IMR-90 (cell line): ENCODE measurements around the gene IL1RAP. TPM values are rescaled to one million over a fixed set of nuclear protein-coding genes. Genes with fewer than 3 reads are reported as not detected.
A peak's percentile ranks its signal among the peaks of the same experiment; 100 is the strongest.

Experiments
- ATAC-seq: fragments of 200-7000 bp; cut with Tn5 transposase; 2 replicates; pipeline ENCODE4 v1.9.1; 2020; ENCODE audit warnings: low read depth, mild to moderate bottlenecking, moderate library complexity
- BruUV-seq: library from RNA; stranded (reverse); fragments of 400-500 nt; replicated peaks from 2 replicates; lab custom pipeline; 2021; lab: Mats Ljungman, UMichigan
- CTCF ChIA-PET: fragments of 300-600 bp; formaldehyde crosslinking; extraction: SDS; loops from one replicate; lab custom pipeline; 2021; ENCODE audit warnings: antibody characterized with exemption; lab: Yijun Ruan, JAX
- POLR2A ChIA-PET: fragments of 300-600 bp; sonication (Branson Sonifier 250); formaldehyde crosslinking; loops from one replicate; lab custom pipeline; 2022; ENCODE audit warnings: antibody characterized with exemption; ENCODE audit not compliant: unreplicated experiment; lab: Charles Lee
- DNase-seq: peaks from one replicate; pipeline ENCODE4 v3.0.0; 2013
- H2AFZ ChIP-seq: replicated peaks from 2 replicates; pipeline ENCODE3; 2013; ENCODE audit warnings: low read length, mild to moderate bottlenecking; ENCODE audit not compliant: poor library complexity
- H2AK5ac ChIP-seq: 2 replicates; pipeline ENCODE4 v1.6.1; 2013; ENCODE audit warnings: low read depth, low read length, inconsistent platforms
- H2AK9ac ChIP-seq: replicated peaks from 2 replicates; pipeline ENCODE3; 2013; ENCODE audit warnings: mild to moderate bottlenecking, low read depth, low read length, moderate library complexity; ENCODE audit not compliant: poor library complexity
- H2BK120ac ChIP-seq: 2 replicates; pipeline ENCODE4 v1.6.1; 2013; ENCODE audit warnings: low read depth, low read length, inconsistent platforms
- H2BK15ac ChIP-seq: 3 replicates; pipeline ENCODE4 v1.6.1; 2013; ENCODE audit warnings: low read depth, low read length, inconsistent platforms
- H2BK20ac ChIP-seq: 2 replicates; pipeline ENCODE4 v1.6.1; 2013; ENCODE audit warnings: low read depth, mild to moderate bottlenecking, inconsistent platforms, low read length, moderate library complexity
- H2BK5ac ChIP-seq: 2 replicates; pipeline ENCODE4 v1.6.1; 2013; ENCODE audit warnings: mild to moderate bottlenecking, low read depth, low read length, inconsistent platforms; ENCODE audit not compliant: poor library complexity, severe bottlenecking
- H3K14ac ChIP-seq: replicated peaks from 2 replicates; pipeline ENCODE4 v1.6.1; 2013; ENCODE audit warnings: low read depth, low read length, inconsistent platforms
- H3K18ac ChIP-seq: 2 replicates; pipeline ENCODE4 v1.6.1; 2013; ENCODE audit warnings: low read depth, low read length, control low read depth
- H3K23ac ChIP-seq: 2 replicates; pipeline ENCODE4 v1.6.1; 2013; ENCODE audit warnings: low read depth, low read length, inconsistent platforms
- H3K27ac ChIP-seq: 2 replicates; pipeline ENCODE4 v1.5.1; 2013; ENCODE audit warnings: mild to moderate bottlenecking, control low read depth, low read length; ENCODE audit not compliant: insufficient read depth
- H3K27me3 ChIP-seq: 2 replicates; pipeline ENCODE4 v1.6.1; 2013; ENCODE audit warnings: low read length; ENCODE audit not compliant: control insufficient read depth, insufficient read depth
- H3K36me3 ChIP-seq: 2 replicates; pipeline ENCODE4 v1.6.1; 2013; ENCODE audit warnings: low read length, mixed read lengths; ENCODE audit not compliant: control insufficient read depth, insufficient read depth
- H3K4ac ChIP-seq: 2 replicates; pipeline ENCODE4 v1.6.1; 2013; ENCODE audit warnings: low read depth, low read length, inconsistent platforms
- H3K4me1 ChIP-seq: 2 replicates; pipeline ENCODE4 v1.6.1; 2013; ENCODE audit warnings: low read length, mixed read lengths; ENCODE audit not compliant: control insufficient read depth, insufficient read depth
- H3K4me2 ChIP-seq: 2 replicates; pipeline ENCODE4 v1.6.1; 2013; ENCODE audit warnings: low read depth, mild to moderate bottlenecking, control low read depth, low read length, moderate library complexity
- H3K4me3 ChIP-seq: 2 replicates; pipeline ENCODE4 v1.5.1; 2013; ENCODE audit warnings: low read depth, mild to moderate bottlenecking, control low read depth, low read length, moderate library complexity; ENCODE audit not compliant: insufficient read depth
- H3K56ac ChIP-seq: 2 replicates; pipeline ENCODE4 v1.6.1; 2013; ENCODE audit warnings: low read length, inconsistent platforms; ENCODE audit not compliant: insufficient read depth; ENCODE audit errors: extremely low read depth
- H3K79me1 ChIP-seq, 2 experiments: 2 replicates each; pipeline ENCODE4 v1.6.1; 2013; ENCODE audit warnings: low read length in 2 of 2, inconsistent platforms in 1 of 2, low read depth in 1 of 2
- H3K9ac ChIP-seq: 2 replicates; pipeline ENCODE4 v1.6.1; 2013; ENCODE audit warnings: low read depth, low read length, control low read depth
- H3K9me1 ChIP-seq: 2 replicates; pipeline ENCODE4 v1.6.1; 2013; ENCODE audit warnings: low read length, inconsistent platforms; ENCODE audit not compliant: insufficient read depth
- H3K9me3 ChIP-seq: 2 replicates; pipeline ENCODE4 v1.6.1; 2013; ENCODE audit warnings: low read length; ENCODE audit not compliant: control insufficient read depth, insufficient read depth
- H4K20me1 ChIP-seq: 2 replicates; pipeline ENCODE4 v1.6.1; 2013; ENCODE audit warnings: low read length, inconsistent platforms; ENCODE audit not compliant: insufficient read depth
- H4K5ac ChIP-seq: 2 replicates; pipeline ENCODE4 v1.6.1; 2013; ENCODE audit warnings: mild to moderate bottlenecking, low read depth, low read length, control low read depth
- H4K8ac ChIP-seq, 2 experiments: 2 replicates each; pipeline ENCODE4 v1.6.1; 2013; ENCODE audit warnings: low read depth in 2 of 2, low read length in 2 of 2, control low read depth in 1 of 2, inconsistent platforms in 1 of 2
- H4K91ac ChIP-seq: 2 replicates; pipeline ENCODE4 v1.6.1; 2013; ENCODE audit warnings: low read depth, low read length, inconsistent platforms; ENCODE audit not compliant: insufficient read depth
- BHLHE40 ChIP-seq: fragments of 150-350 bp; IDR thresholded peaks from 2 replicates; pipeline ENCODE4 v1.6.1; 2016; ENCODE audit warnings: mild to moderate bottlenecking, low read depth, low read length
- CEBPB ChIP-seq: IDR thresholded peaks from 2 replicates; pipeline ENCODE4 v1.6.1; 2012; ENCODE audit warnings: low read depth, low read length, improper control_type of control experiment
- CHD1 ChIP-seq: IDR thresholded peaks from 2 replicates; pipeline ENCODE4 v1.6.1; 2012; ENCODE audit warnings: low read depth, low read length, improper control_type of control experiment
- ELK1 ChIP-seq: fragments of 150-350 bp; IDR thresholded peaks from 2 replicates; pipeline ENCODE4 v1.6.1; 2016; ENCODE audit warnings: low read depth, mild to moderate bottlenecking, low read length, moderate library complexity, borderline replicate concordance
- FOS ChIP-seq: fragments of 150-350 bp; IDR thresholded peaks from 2 replicates; pipeline ENCODE4 v1.6.1; 2016; ENCODE audit warnings: low read depth, low read length
- MAFK ChIP-seq: IDR thresholded peaks from 2 replicates; pipeline ENCODE4 v1.6.1; 2012; ENCODE audit warnings: low read depth, low read length, improper control_type of control experiment
- MAZ ChIP-seq: IDR thresholded peaks from 2 replicates; pipeline ENCODE4 v1.6.1; 2012; ENCODE audit warnings: low read depth, mild to moderate bottlenecking, low read length, improper control_type of control experiment, moderate library complexity, borderline replicate concordance
- MXI1 ChIP-seq: IDR thresholded peaks from 2 replicates; pipeline ENCODE4 v1.6.1; 2012; ENCODE audit warnings: low read depth, mild to moderate bottlenecking, low read length, moderate library complexity, borderline replicate concordance
- NFE2L2 ChIP-seq: fragments of 150-350 bp; IDR thresholded peaks from 2 replicates; pipeline ENCODE4 v1.6.1; 2016; ENCODE audit warnings: low read depth, mild to moderate bottlenecking, low read length
- POLR2A ChIP-seq: IDR thresholded peaks from 2 replicates; pipeline ENCODE4 v1.6.1; 2012; ENCODE audit warnings: mild to moderate bottlenecking, low read depth, low read length
- RAD21 ChIP-seq: IDR thresholded peaks from 2 replicates; pipeline ENCODE4 v1.6.1; 2012; ENCODE audit warnings: low read length, improper control_type of control experiment
- RCOR1 ChIP-seq: IDR thresholded peaks from 2 replicates; pipeline ENCODE4 v1.6.1; 2012; ENCODE audit warnings: mild to moderate bottlenecking, low read length, improper control_type of control experiment; ENCODE audit not compliant: insufficient replicate concordance
- RFX5 ChIP-seq: IDR thresholded peaks from 2 replicates; pipeline ENCODE4 v1.8.0; 2012; ENCODE audit warnings: low read depth, mild to moderate bottlenecking, low read length, moderate library complexity
- SMC3 ChIP-seq: fragments of 150-350 bp; IDR thresholded peaks from 2 replicates; pipeline ENCODE4 v1.6.1; 2016; ENCODE audit warnings: low read depth, mild to moderate bottlenecking, antibody characterized with exemption, low read length, moderate library complexity
- USF2 ChIP-seq: fragments of 150-350 bp; IDR thresholded peaks from 2 replicates; pipeline ENCODE4 v1.6.1; 2017; ENCODE audit warnings: mild to moderate bottlenecking, antibody characterized with exemption, low read length, low read depth
- WGBS, 2 experiments: methylation state at CpG; one replicate each; pipeline versions ENCODE4 v1.1.5 to v1.1.7; 2013; ENCODE audit warnings: missing lambda C conversion rate in 2 of 2; ENCODE audit not compliant: insufficient read length in 1 of 2; ENCODE audit errors: extremely low coverage in 2 of 2; 5-methylcytosine and 5-hydroxymethylcytosine counted together
- dilution Hi-C: fragments of 300-500 bp; cut with HindIII; formaldehyde crosslinking; loops from one replicate; pipeline ENCODE4 v1.14.3; 2018; ENCODE audit warnings: low sequenced_read_pairs; ENCODE audit not compliant: unreplicated experiment
- in situ Hi-C: fragments of 300-500 bp; cut with MboI; formaldehyde crosslinking; loops from 3 replicates; pipeline ENCODE4 v1.14.3; 2019; ENCODE audit warnings: low sequenced_read_pairs, inconsistent platforms, mixed read lengths
- intact Hi-C: fragments of 100-400 bp; cut with micrococcal nuclease; formaldehyde crosslinking; loops from 2 replicates; pipeline ENCODE4 v1.10.0; 2022
- polyA plus RNA-seq, 3 experiments: library from polyadenylated mRNA; depleted of rRNA; stranded (reverse); fragments of >200 nt; gene quantifications; 2 replicates each; pipeline ENCODE4 v1.2.3, GENCODE V29; 2012; ENCODE audit warnings: low replicate concordance in 1 of 3
- total RNA-seq: library from RNA; depleted of rRNA; stranded (reverse); fragments of >200 nt; gene quantifications from 2 replicates; pipeline ENCODE4 v1.2.3, GENCODE V29; 2012
- TF ChIP-seq, protein P1 (sequence below): conservative IDR thresholded peaks from 2 replicates; pipeline ENCODE4 v1.5.1; 2012; ENCODE audit warnings: mild to moderate bottlenecking, low read depth, low read length, improper control_type of control experiment

Gene IL1RAP
- total and polyA plus RNA-seq, 2 of the 4 experiments (the other 2 are of a cell fraction), result 8.3 to 11.3 TPM

- no peaks in the 10 kb centered on the region for H3K27me3 ChIP-seq
- no peak overlapping the region for H3K18ac ChIP-seq
- H3K79me1 ChIP-seq, result peaks cover 5 to 9% of the 10 kb centered on the region in 2 experiments; a peak in 3 of 4 replicates
- no peaks in the 10 kb centered on the region for H4K20me1 ChIP-seq
- no peaks in the 10 kb centered on the region for H3K9me3 ChIP-seq
- no peak overlapping the region for H4K8ac ChIP-seq
- ChIA-PET CTCF (no interaction called here), POLR2A (no interaction called here)
- no TSS peak for BruUV-seq
- intact Hi-C loops, result no loop called here
- H3K9ac ChIP-seq, result no peak overlapping the region
- dilution Hi-C loops, result no loop called here
- peaks cover 8% of the 10 kb centered on the region for H3K9me1 ChIP-seq
- H3K4me2 ChIP-seq, result no peak overlapping the region
- no peak for DNase-seq
- no peak overlapping the region for H2BK120ac ChIP-seq
- no peak overlapping the region for H4K91ac ChIP-seq
- H3K4me1 ChIP-seq, result peaks cover 21% of the 10 kb centered on the region
- H2AFZ ChIP-seq, result no peak overlapping the region
- H3K36me3 ChIP-seq, result no peaks in the 10 kb centered on the region
- in situ Hi-C loops, result no loop called here
- no peak overlapping the region for H2BK5ac ChIP-seq
- H4K5ac ChIP-seq, result no peak overlapping the region
- no peak overlapping the region for H3K27ac ChIP-seq
- H3K56ac ChIP-seq, result no peak overlapping the region
- H2AK9ac ChIP-seq, result no peak overlapping the region
- no peak overlapping the region for H3K14ac ChIP-seq
- no peak for ATAC-seq
- TF ChIP-seq RAD21, result no peak
- TF ChIP-seq MXI1, result no peak
- TF ChIP-seq SMC3, result no peak
- TF ChIP-seq NFE2L2, result no peak
- TF ChIP-seq ELK1, result no peak
- TF ChIP-seq, protein P1, sequence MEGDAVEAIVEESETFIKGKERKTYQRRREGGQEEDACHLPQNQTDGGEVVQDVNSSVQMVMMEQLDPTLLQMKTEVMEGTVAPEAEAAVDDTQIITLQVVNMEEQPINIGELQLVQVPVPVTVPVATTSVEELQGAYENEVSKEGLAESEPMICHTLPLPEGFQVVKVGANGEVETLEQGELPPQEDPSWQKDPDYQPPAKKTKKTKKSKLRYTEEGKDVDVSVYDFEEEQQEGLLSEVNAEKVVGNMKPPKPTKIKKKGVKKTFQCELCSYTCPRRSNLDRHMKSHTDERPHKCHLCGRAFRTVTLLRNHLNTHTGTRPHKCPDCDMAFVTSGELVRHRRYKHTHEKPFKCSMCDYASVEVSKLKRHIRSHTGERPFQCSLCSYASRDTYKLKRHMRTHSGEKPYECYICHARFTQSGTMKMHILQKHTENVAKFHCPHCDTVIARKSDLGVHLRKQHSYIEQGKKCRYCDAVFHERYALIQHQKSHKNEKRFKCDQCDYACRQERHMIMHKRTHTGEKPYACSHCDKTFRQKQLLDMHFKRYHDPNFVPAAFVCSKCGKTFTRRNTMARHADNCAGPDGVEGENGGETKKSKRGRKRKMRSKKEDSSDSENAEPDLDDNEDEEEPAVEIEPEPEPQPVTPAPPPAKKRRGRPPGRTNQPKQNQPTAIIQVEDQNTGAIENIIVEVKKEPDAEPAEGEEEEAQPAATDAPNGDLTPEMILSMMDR, result no peak
- no peak for TF ChIP-seq MAFK
- no peak for TF ChIP-seq CEBPB
- no peak for TF ChIP-seq CHD1
- TF ChIP-seq RFX5, result no peak
- TF ChIP-seq USF2, result no peak
- TF ChIP-seq BHLHE40, result no peak
- no peak for TF ChIP-seq RCOR1
- TF ChIP-seq FOS, result no peak
- TF ChIP-seq POLR2A, result no peak
- TF ChIP-seq MAZ, result no peak
- H3K4ac ChIP-seq, result no peak overlapping the region
- H3K4me3 ChIP-seq, result no peak overlapping the region
- H2BK20ac ChIP-seq, result no peak overlapping the region
- no peak overlapping the region for H3K23ac ChIP-seq
- 83% methylated on average over 1 of the region's 2 CpGs; no CpG with 5 or more reads in 1 of the 2 experiments for WGBS, 2 experiments
- H2AK5ac ChIP-seq, result no peak overlapping the region; the same call in 1 of the 2 replicates
- peak overlapping the region; percentile 63; the same call in 2 of the 3 replicates for H2BK15ac ChIP-seq
These were observed 68.8 kb downstream of the IL1RAP start for GRCh38 chr3:190582667-190583066.
